Progenitor cell of endocrine pancreas (in vitro differentiated cells): ENCODE measurements around the gene NEGR1. TPM values are rescaled to one million over a fixed set of nuclear protein-coding genes. Genes with fewer than 3 reads are reported as not detected.

Experiments
- DNase-seq: peaks from one replicate; pipeline ENCODE4 v3.0.0; 2021; ENCODE audit warnings: low spot score; ENCODE audit not compliant: unreplicated experiment
- H3K27ac Mint-ChIP-seq: 2 replicates; pipeline ENCODE4 v1.8.0; 2021; ENCODE audit warnings: mild to moderate bottlenecking, moderate library complexity, mixed read lengths
- H3K27me3 Mint-ChIP-seq: 2 replicates; pipeline ENCODE4 v1.8.0; 2021; ENCODE audit warnings: mixed read lengths
- H3K36me3 Mint-ChIP-seq: 2 replicates; pipeline ENCODE4 v1.8.0; 2022; ENCODE audit warnings: mixed read lengths; ENCODE audit not compliant: insufficient read depth
- H3K4me1 Mint-ChIP-seq: 2 replicates; pipeline ENCODE4 v1.8.0; 2021; ENCODE audit warnings: low read depth, mixed read lengths
- H3K4me3 Mint-ChIP-seq: 2 replicates; pipeline ENCODE4 v1.8.0; 2021; ENCODE audit warnings: low read depth, mild to moderate bottlenecking, moderate library complexity, mixed read lengths
- H3K9me3 Mint-ChIP-seq: 2 replicates; pipeline ENCODE4 v1.8.0; 2021; ENCODE audit warnings: low read depth, mixed read lengths
- total RNA-seq: library from RNA; stranded (reverse); gene quantifications from 2 replicates; pipeline ENCODE4 v1.2.1, GENCODE V29; 2021
- TF ChIP-seq, protein P1 (sequence below): fragments of 200-600 bp; sonication (generic); IDR thresholded peaks from one replicate; pipeline ENCODE4 v1.5.0; 2021; ENCODE audit warnings: antibody characterized with exemption, mild to moderate bottlenecking; ENCODE audit not compliant: unreplicated experiment

Gene NEGR1
- total RNA-seq, 1 donor from 2014 or later: 3.1 TPM

DNA sequence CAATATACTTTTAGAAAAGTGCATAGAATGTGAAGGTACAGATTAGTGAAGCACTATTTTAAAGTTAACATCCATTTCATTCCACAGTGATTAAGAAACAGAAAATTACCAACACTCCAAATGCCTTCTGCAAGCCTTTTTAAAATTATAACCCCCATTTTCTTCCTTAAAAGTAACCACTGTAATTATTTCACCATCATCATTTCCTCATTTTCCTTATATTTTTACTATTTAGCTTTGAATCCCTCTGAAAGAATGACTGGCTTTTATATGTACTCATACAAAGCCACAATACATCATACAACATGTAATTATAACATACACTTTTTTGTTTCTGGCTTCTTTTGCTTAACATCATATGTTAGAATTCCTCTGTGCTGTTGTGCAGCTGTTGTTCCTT, 6.5 kb upstream of the NEGR1 start:
- TF ChIP-seq, protein P1, sequence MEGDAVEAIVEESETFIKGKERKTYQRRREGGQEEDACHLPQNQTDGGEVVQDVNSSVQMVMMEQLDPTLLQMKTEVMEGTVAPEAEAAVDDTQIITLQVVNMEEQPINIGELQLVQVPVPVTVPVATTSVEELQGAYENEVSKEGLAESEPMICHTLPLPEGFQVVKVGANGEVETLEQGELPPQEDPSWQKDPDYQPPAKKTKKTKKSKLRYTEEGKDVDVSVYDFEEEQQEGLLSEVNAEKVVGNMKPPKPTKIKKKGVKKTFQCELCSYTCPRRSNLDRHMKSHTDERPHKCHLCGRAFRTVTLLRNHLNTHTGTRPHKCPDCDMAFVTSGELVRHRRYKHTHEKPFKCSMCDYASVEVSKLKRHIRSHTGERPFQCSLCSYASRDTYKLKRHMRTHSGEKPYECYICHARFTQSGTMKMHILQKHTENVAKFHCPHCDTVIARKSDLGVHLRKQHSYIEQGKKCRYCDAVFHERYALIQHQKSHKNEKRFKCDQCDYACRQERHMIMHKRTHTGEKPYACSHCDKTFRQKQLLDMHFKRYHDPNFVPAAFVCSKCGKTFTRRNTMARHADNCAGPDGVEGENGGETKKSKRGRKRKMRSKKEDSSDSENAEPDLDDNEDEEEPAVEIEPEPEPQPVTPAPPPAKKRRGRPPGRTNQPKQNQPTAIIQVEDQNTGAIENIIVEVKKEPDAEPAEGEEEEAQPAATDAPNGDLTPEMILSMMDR: no peak
- no peak for DNase-seq
- Mint-ChIP-seq H3K4me1 (no peaks in the 10 kb centered on the region), H3K9me3 (no peaks in the 10 kb centered on the region), H3K36me3 (no peaks in the 10 kb centered on the region), H3K27ac (no peak overlapping the region), H3K27me3 (peaks cover 4% of the 10 kb centered on the region), H3K4me3 (no peak overlapping the region)

DNA sequence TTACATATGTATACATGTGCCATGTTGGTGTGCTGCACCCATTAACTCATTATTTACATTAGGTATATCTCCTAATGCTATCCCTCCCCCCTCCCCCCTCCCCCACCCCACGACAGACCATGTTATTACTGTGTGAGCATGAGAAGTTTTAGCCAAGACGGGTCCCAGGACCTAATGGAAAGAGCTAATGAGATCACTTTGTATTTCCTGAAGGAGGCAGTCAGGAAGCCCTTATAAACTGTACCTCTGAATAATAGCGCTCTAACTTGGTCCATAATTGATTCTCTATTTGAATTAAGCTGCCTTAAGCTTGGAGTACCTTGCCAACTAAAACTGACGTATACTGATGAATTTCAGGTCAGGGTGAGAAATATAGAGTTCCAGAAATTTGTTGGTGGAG, 4.1 kb upstream of the NEGR1 start:
- TF ChIP-seq, protein P1: no peak
- Mint-ChIP-seq H3K4me3 (no peak overlapping the region), H3K9me3 (no peaks in the 10 kb centered on the region), H3K4me1 (peaks cover 8% of the 10 kb centered on the region), H3K27me3 (peaks cover 14% of the 10 kb centered on the region), H3K27ac (no peak overlapping the region), H3K36me3 (no peaks in the 10 kb centered on the region)
- no peak for DNase-seq

GRCh38 chr1:72285074-72285425, 2.7 kb upstream of the NEGR1 start:
- no peaks in the 10 kb centered on the region for H3K36me3 Mint-ChIP-seq
- H3K27me3 Mint-ChIP-seq: peaks cover 27% of the 10 kb centered on the region
- TF ChIP-seq, protein P1: no peak
- DNase-seq: no peak
- peaks cover 10% of the 10 kb centered on the region for H3K4me1 Mint-ChIP-seq
- no peak overlapping the region for H3K4me3 Mint-ChIP-seq
- no peaks in the 10 kb centered on the region for H3K9me3 Mint-ChIP-seq
- H3K27ac Mint-ChIP-seq: no peak overlapping the region

DNA sequence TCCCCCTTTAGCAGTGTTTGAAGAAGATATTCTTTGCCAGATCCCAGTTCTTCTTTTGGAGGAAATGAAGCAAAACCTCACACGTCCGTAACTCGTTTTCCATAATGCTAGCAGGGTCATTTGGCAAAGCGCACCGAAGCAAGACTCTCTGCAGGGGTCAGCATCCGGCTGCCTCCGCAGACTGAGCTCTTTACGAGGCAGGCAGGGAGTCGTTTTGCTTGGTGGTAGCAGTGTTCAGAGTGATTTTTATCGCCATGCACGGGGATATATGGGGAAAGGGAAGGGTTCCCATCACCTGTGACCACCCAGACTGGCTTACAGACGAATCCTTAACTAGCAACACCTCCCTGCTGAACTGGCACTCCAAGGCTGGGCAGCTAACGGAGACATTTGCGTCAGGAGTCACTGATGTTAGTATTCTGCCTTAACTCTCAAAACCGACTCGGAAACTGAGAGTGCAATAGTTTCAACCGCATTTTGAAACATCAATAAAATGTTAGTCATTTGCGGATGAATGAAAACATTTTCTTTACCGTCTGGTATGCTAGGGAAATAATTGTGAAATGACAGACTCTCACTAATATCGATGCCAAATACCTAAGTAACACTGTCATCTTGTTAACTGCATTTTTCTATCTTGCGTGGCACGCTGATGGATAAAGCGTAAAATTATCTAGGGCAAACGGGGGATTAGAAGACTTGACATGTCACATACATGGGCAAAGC, 2.2 kb upstream of the NEGR1 start:
- Mint-ChIP-seq H3K36me3 (no peaks in the 10 kb centered on the region), H3K4me1 (peaks cover 10% of the 10 kb centered on the region), H3K27me3 (peaks cover 29% of the 10 kb centered on the region), H3K27ac (no peak overlapping the region), H3K9me3 (no peaks in the 10 kb centered on the region), H3K4me3 (no peak overlapping the region)
- TF ChIP-seq, protein P1: peak; percentile 31
- peak; percentile 30 for DNase-seq

DNA sequence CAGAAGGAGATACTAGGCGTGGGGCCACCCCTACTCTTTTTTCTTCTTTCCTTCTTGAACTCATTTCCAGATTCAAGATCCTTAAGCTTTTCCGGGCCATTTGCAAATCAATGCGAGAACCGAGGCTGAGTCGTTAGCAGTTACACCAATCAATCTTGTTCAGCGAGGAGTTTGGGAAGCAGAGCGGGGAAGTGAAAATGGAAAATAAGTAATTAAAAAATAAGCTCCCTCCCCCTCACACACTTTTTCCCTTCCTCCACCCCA, 1.7 kb upstream of the NEGR1 start:
- no peak overlapping the region for H3K4me3 Mint-ChIP-seq
- no peak overlapping the region for H3K27ac Mint-ChIP-seq
- no peaks in the 10 kb centered on the region for H3K36me3 Mint-ChIP-seq
- no peaks in the 10 kb centered on the region for H3K9me3 Mint-ChIP-seq
- TF ChIP-seq, protein P1: no peak
- H3K4me1 Mint-ChIP-seq: peaks cover 10% of the 10 kb centered on the region
- peaks cover 29% of the 10 kb centered on the region for H3K27me3 Mint-ChIP-seq
- DNase-seq: no peak
